Endothelial cell of umbilical vein (primary cell): ENCODE results near the gene NDUFS2. TPM values are rescaled to one million over a fixed set of nuclear protein-coding genes. Genes with fewer than 3 reads are reported as not detected.
A peak's percentile ranks its signal among the peaks of the same experiment; 100 is the strongest.

ENCODE experiments used
- BruUV-seq: library from RNA; stranded (reverse); fragments of 400-500 nt; replicated peaks from 2 replicates; lab custom pipeline; 2021; lab: Mats Ljungman, UMichigan
- CTCF ChIA-PET: fragments of 300-600, 350-600 bp; sonication (Branson Sonifier 250); formaldehyde crosslinking; loops from one replicate; lab custom pipeline; 2021; ENCODE audit warnings: antibody characterized with exemption, inconsistent platforms; lab: Charles Lee
- POLR2A ChIA-PET: fragments of 300-600, 350-600 bp; sonication (Branson Sonifier 250); formaldehyde crosslinking; loops from one replicate; lab custom pipeline; 2021; ENCODE audit warnings: antibody characterized with exemption, inconsistent platforms; lab: Charles Lee
- DNase-seq: peaks from one replicate; pipeline ENCODE4 v3.0.0-alpha.2; 2011; ENCODE audit warnings: low read depth, low spot score
- FAIRE-seq: peaks from 2 replicates; lab custom pipeline; 2011; peaks lifted over from hg19 to GRCh38; lab: Jason Lieb, UNC
- H2AFZ ChIP-seq: 2 replicates; pipeline ENCODE4 v1.6.0; 2012; ENCODE audit warnings: low read depth, low read length, control low read depth, inconsistent platforms
- H3K27ac ChIP-seq: 2 replicates; pipeline ENCODE4 v1.5.1; 2011; ENCODE audit warnings: low read depth, mild to moderate bottlenecking, control low read depth, low read length, moderate library complexity; ENCODE audit not compliant: insufficient read depth
- H3K27me3 ChIP-seq, 2 experiments: 2 replicates each; pipeline versions ENCODE4 v1.6.0 to v1.6.1; 2011; ENCODE audit warnings: low read length in 2 of 2, mixed read lengths in 1 of 2; ENCODE audit not compliant: control insufficient read depth in 2 of 2, insufficient read depth in 2 of 2
- H3K36me3 ChIP-seq, 2 experiments: 2 replicates in 1 of 2; 3 replicates in 1 of 2; pipeline ENCODE4 v1.5.1; 2011; ENCODE audit warnings: low read length in 2 of 2, mild to moderate bottlenecking in 1 of 2, moderate library complexity in 1 of 2; ENCODE audit not compliant: control insufficient read depth in 2 of 2, insufficient read depth in 2 of 2; ENCODE audit errors: extremely low read depth in 1 of 2
- H3K4me1 ChIP-seq: 3 replicates; pipeline ENCODE4 v1.5.1; 2011; ENCODE audit warnings: mild to moderate bottlenecking, low read length; ENCODE audit not compliant: control insufficient read depth, insufficient read depth; ENCODE audit errors: extremely low read depth
- H3K4me2 ChIP-seq: 2 replicates; pipeline ENCODE4 v1.6.1; 2011; ENCODE audit warnings: low read length, control low read depth, mixed read lengths; ENCODE audit not compliant: insufficient read depth
- H3K4me3 ChIP-seq, 3 experiments: fragments of 200-600 bp in 1 of 3; sonication (generic), shearing (Covaris generic) in 1 of 3; replicated peaks in 1 of 3; 2 replicates each; pipeline ENCODE4 v1.5.1; 2011 to 2016; ENCODE audit warnings: control low read depth in 3 of 3, low read length in 3 of 3, mild to moderate bottlenecking in 2 of 3, inconsistent platforms in 1 of 3, low read depth in 1 of 3, moderate library complexity in 1 of 3; ENCODE audit not compliant: insufficient read depth in 1 of 3
- H3K79me2 ChIP-seq: 2 replicates; pipeline ENCODE4 v1.6.0; 2012; ENCODE audit warnings: low read length, inconsistent platforms; ENCODE audit not compliant: control insufficient read depth, insufficient read depth
- H3K9ac ChIP-seq: replicated peaks from 2 replicates; pipeline ENCODE3; 2011; ENCODE audit warnings: low read length, control low read depth; ENCODE audit not compliant: insufficient read depth; ENCODE audit errors: extremely low read depth
- H3K9me1 ChIP-seq: replicated peaks from 3 replicates; pipeline ENCODE4 v1.6.0; 2011; ENCODE audit warnings: mild to moderate bottlenecking, low read length; ENCODE audit not compliant: control insufficient read depth, insufficient read depth; ENCODE audit errors: extremely low read depth
- H3K9me3 ChIP-seq: replicated peaks from 2 replicates; pipeline ENCODE4 v1.5.1; 2012; ENCODE audit warnings: low read length, inconsistent platforms; ENCODE audit not compliant: control insufficient read depth, insufficient read depth
- H4K20me1 ChIP-seq: replicated peaks from 2 replicates; pipeline ENCODE3; 2011; ENCODE audit warnings: mild to moderate bottlenecking, low read length; ENCODE audit not compliant: control insufficient read depth, insufficient read depth; ENCODE audit errors: extremely low read depth
- CTCF ChIP-seq, 2 donors: IDR thresholded peaks; 1 replicate in 1 of 2; 2 replicates in 1 of 2; pipeline ENCODE4 v1.5.1; 2011; ENCODE audit warnings: low read length in 2 of 2, mild to moderate bottlenecking in 2 of 2, moderate library complexity in 2 of 2, control low read depth in 1 of 2, inconsistent platforms in 1 of 2, low read depth in 1 of 2; ENCODE audit not compliant: insufficient read depth in 1 of 2; ENCODE audit errors: extremely low read depth in 1 of 2
- EZH2 ChIP-seq: IDR thresholded peaks from 2 replicates; pipeline ENCODE4 v1.6.1; 2012; ENCODE audit warnings: borderline replicate concordance, low read depth, mild to moderate bottlenecking, moderate library complexity, low read length, inconsistent platforms; ENCODE audit not compliant: severe bottlenecking
- FOS ChIP-seq: IDR thresholded peaks from 2 replicates; pipeline ENCODE4 v1.6.1; 2011; ENCODE audit warnings: mild to moderate bottlenecking, low read length, moderate library complexity, borderline replicate concordance; ENCODE audit not compliant: insufficient read depth
- POLR2AphosphoS5 ChIP-seq: IDR thresholded peaks from 2 replicates; pipeline ENCODE4 v1.6.1; 2012; ENCODE audit warnings: low read depth, mild to moderate bottlenecking, control low read depth, low read length, moderate library complexity; ENCODE audit not compliant: insufficient read depth
- dilution Hi-C: fragments of 300-500 bp; cut with MboI; formaldehyde crosslinking; loops from one replicate; pipeline ENCODE4 v1.15.0; 2019; ENCODE audit warnings: low sequenced_read_pairs; ENCODE audit not compliant: extremely low pct_ligation_motif_present
- intact Hi-C: fragments of 100-400 bp; cut with micrococcal nuclease; formaldehyde crosslinking; loops from one replicate; pipeline ENCODE4 v1.10.0; 2022
- polyA plus RNA-seq, 4 experiments: library from polyadenylated mRNA; depleted of rRNA in 3 of 4; stranded (reverse) in 3 of 4; unstranded in 1 of 4; fragments of >200 nt; gene quantifications; 2 replicates each; pipeline versions ENCODE4 v1.2.1 to v1.2.3, GENCODE V29; 2011 to 2012; ENCODE audit warnings: missing spikeins in 1 of 4
- total RNA-seq: library from RNA; stranded (reverse); gene quantifications from 2 replicates; pipeline ENCODE4 v1.2.3, GENCODE V29; 2021

NDUFS2 gene
- total and polyA plus RNA-seq, 2 donors (not counting 3 experiments of a cell fraction or from before 2014, with no cell fraction given) = 95.1 to 130 TPM

- no peaks in the 10 kb centered on the region for H3K9me1 ChIP-seq
- H3K27me3 ChIP-seq = no peaks in the 10 kb centered on the region
- dilution Hi-C loops = no loop called here
- H3K4me1 ChIP-seq = peaks cover 28% of the 10 kb centered on the region
- no peak for TF ChIP-seq EZH2
- TF ChIP-seq CTCF (IDR thresholded peaks at IDR 0.05; ENCODE audit: extremely low read depth in 1 of 2, insufficient read depth in 1 of 2, low read depth in 1 of 2, low read length in 2 of 2) = no peak
- TF ChIP-seq POLR2AphosphoS5 = no peak
- TF ChIP-seq FOS = no peak
- peak overlapping the region; percentile 48 for H3K27ac ChIP-seq
- POLR2A ChIA-PET = interaction anchor here (0.7 kb wide), 2 partner anchors 139 to 197 kb away, joined by 3 read pairs; no protein-coding TSS in a partner anchor
- no TSS peak for BruUV-seq
- no peak overlapping the region for H3K9ac ChIP-seq
- DNase-seq = no peak
- FAIRE-seq = no peak
- H4K20me1 ChIP-seq = no peaks in the 10 kb centered on the region
- no peaks in the 10 kb centered on the region for H3K36me3 ChIP-seq
- no peaks in the 10 kb centered on the region for H3K9me3 ChIP-seq
- H3K4me2 ChIP-seq = peak overlapping the region; percentile 56
- H3K4me3 ChIP-seq = no peak overlapping the region
- intact Hi-C loops = loop anchor here (1.0 to 2.0 kb wide), 2 partner anchors 14 to 39 kb away; no protein-coding TSS in a partner anchor
- peak overlapping the region; percentile 45 for H2AFZ ChIP-seq
- CTCF ChIA-PET = interaction anchor here (0.6 to 1.5 kb wide), 3 partner anchors 15 to 189 kb away, joined by 3 to 4 read pairs (median 4); no protein-coding TSS in a partner anchor
- no peaks in the 10 kb centered on the region for H3K79me2 ChIP-seq
These were observed 16.3 kb upstream of the NDUFS2 start for GRCh38 chr1:161185732-161186311.
